Measurements from ENCODE around the gene CCDC191. TPM values are rescaled to one million over a fixed set of nuclear protein-coding genes. Genes with fewer than 3 reads are reported as not detected.

The CCDC191 gene
- total RNA-seq, 4 donors from 2014 or later = 3.3 to 25.6 (median 7.4) TPM

DNA sequence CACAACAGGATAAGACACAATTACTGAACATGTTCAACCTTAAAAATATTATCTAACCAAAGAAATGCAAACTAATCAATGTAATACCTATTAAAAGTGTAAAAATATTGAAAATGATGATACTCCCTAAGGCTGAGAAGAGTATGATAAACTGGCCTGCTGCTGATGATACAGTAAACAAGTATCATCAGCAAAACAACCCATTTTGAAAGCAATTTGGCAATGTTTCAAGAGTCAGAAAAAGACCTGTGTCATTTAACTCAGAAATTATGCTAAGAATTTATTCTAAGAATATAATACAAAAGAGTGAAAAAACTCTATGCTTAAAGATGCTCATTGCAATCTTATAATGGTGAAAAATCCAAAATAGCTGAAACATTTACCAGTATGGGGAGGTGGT lies 22.1 kb downstream of the CCDC191 start:
- no peak for TF ChIP-seq POLR2A (IDR thresholded peaks at IDR 0.05)
- TF ChIP-seq, protein P1, sequence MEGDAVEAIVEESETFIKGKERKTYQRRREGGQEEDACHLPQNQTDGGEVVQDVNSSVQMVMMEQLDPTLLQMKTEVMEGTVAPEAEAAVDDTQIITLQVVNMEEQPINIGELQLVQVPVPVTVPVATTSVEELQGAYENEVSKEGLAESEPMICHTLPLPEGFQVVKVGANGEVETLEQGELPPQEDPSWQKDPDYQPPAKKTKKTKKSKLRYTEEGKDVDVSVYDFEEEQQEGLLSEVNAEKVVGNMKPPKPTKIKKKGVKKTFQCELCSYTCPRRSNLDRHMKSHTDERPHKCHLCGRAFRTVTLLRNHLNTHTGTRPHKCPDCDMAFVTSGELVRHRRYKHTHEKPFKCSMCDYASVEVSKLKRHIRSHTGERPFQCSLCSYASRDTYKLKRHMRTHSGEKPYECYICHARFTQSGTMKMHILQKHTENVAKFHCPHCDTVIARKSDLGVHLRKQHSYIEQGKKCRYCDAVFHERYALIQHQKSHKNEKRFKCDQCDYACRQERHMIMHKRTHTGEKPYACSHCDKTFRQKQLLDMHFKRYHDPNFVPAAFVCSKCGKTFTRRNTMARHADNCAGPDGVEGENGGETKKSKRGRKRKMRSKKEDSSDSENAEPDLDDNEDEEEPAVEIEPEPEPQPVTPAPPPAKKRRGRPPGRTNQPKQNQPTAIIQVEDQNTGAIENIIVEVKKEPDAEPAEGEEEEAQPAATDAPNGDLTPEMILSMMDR (IDR thresholded peaks at IDR 0.05) = no peak
- Histone ChIP-seq H3K27me3 (no peaks in the 10 kb centered on the region), H3K27ac (no peak overlapping the region), H3K4me1 (no peaks in the 10 kb centered on the region), H3K4me3 (no peak overlapping the region), H3K36me3 (no peaks in the 10 kb centered on the region), H3K9me3 (no peaks in the 10 kb centered on the region)
- no peak for DNase-seq

GRCh38 chr3:114033721-114034120 lies 22.6 kb downstream of the CCDC191 start:
- Histone ChIP-seq H3K27ac (no peak overlapping the region), H3K36me3 (no peaks in the 10 kb centered on the region), H3K9me3 (no peaks in the 10 kb centered on the region), H3K4me1 (no peaks in the 10 kb centered on the region), H3K4me3 (no peak overlapping the region), H3K27me3 (no peaks in the 10 kb centered on the region)
- no peak for TF ChIP-seq POLR2A (IDR thresholded peaks at IDR 0.05)
- TF ChIP-seq, protein P1 (IDR thresholded peaks at IDR 0.05) = no peak
- no peak for DNase-seq

DNA sequence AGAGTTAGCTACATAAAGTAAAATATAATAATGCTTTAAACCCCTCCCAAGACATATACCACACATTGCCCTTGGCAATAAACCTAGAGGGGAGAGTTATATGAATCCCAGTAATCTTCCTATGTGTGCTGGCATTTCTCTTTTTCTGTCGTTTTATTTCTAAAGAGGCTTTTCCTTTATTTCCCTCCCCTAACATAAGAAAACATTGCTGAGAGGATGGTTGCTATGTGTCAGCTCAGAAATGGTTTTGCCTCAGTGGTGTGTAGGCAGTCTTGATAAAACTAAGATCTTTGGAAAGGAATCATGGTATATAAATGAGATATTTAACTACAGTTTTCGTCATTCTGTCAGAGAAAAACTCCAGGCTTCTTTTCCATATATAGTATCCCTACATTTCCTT lies 30.0 kb downstream of the CCDC191 start:
- TF ChIP-seq, protein P1 (IDR thresholded peaks at IDR 0.05) = no peak
- TF ChIP-seq POLR2A (IDR thresholded peaks at IDR 0.05) = no peak
- Histone ChIP-seq H3K27ac (no peak overlapping the region), H3K4me1 (no peaks in the 10 kb centered on the region), H3K4me3 (no peak overlapping the region), H3K27me3 (no peaks in the 10 kb centered on the region), H3K36me3 (no peaks in the 10 kb centered on the region), H3K9me3 (no peaks in the 10 kb centered on the region)
- no peak for DNase-seq

DNA sequence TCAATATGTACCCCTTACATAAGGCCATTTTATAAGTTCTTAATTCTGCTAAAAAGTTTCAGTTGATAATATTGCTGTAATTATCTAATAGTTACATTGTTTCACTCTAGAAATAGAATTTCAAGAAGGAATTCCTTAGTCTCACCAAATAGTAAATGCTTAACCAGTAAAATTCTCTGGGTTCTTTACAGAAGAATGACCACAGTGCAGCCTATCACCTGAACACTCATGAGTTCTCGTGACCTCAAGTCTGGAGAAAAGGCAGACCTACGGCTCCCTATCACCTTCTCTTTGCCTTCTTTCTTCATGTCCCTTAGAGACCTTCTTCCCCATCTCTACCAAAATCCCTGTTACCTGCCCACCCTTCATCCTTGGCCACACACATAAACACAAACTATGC lies 30.9 kb downstream of the CCDC191 start:
- H3K4me1 ChIP-seq = no peaks in the 10 kb centered on the region
- no peak overlapping the region for H3K4me3 ChIP-seq
- TF ChIP-seq, protein P1 (IDR thresholded peaks at IDR 0.05) = no peak
- TF ChIP-seq POLR2A (IDR thresholded peaks at IDR 0.05) = no peak
- no peaks in the 10 kb centered on the region for H3K36me3 ChIP-seq
- no peak overlapping the region for H3K27ac ChIP-seq
- no peaks in the 10 kb centered on the region for H3K27me3 ChIP-seq
- no peaks in the 10 kb centered on the region for H3K9me3 ChIP-seq
- no peak for DNase-seq

- Histone ChIP-seq H3K36me3 (no peaks in the 10 kb centered on the region), H3K4me3 (no peak overlapping the region), H3K27ac (no peak overlapping the region), H3K4me1 (no peaks in the 10 kb centered on the region), H3K9me3 (no peaks in the 10 kb centered on the region), H3K27me3 (no peaks in the 10 kb centered on the region)
- DNase-seq = no peak
- TF ChIP-seq, protein P1 (IDR thresholded peaks at IDR 0.05) = no peak
- TF ChIP-seq POLR2A (IDR thresholded peaks at IDR 0.05) = no peak
Observed at GRCh38 chr3:114022145-114022802, 34.1 kb downstream of the CCDC191 start.

DNA sequence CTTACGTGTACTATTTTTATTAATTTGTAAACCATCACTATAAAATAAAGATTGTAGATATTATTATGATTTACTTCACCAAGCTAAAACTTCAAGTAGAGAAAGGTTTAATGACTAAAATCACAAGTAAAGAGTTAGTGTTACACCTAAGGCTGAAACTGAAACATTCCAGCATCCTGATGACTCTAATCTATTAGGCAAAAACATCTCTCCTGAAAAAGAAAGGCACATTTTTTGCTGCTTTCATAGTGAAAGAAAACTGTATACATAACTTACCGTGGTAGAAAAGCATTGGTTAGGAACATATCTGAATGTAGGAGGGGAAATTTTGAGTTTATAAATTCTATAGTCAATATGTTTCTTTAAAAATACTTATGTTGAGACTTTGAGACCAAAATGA lies 35.4 kb downstream of the CCDC191 start:
- H3K27me3 ChIP-seq = no peaks in the 10 kb centered on the region
- H3K4me1 ChIP-seq = no peaks in the 10 kb centered on the region
- no peak for TF ChIP-seq POLR2A (IDR thresholded peaks at IDR 0.05)
- TF ChIP-seq, protein P1 (IDR thresholded peaks at IDR 0.05) = no peak
- DNase-seq = no peak
- H3K9me3 ChIP-seq = no peaks in the 10 kb centered on the region
- no peaks in the 10 kb centered on the region for H3K36me3 ChIP-seq
- H3K4me3 ChIP-seq = no peak overlapping the region
- H3K27ac ChIP-seq = no peak overlapping the region

Data from Peyer's patch (tissue), 4 donors.